GM18526 (cell line): ENCODE data around the gene CNOT6L.
A peak's percentile ranks its signal among the peaks of the same experiment; 100 is the strongest.

ENCODE experiments used
- POLR2A ChIP-seq: IDR thresholded peaks from 3 replicates; pipeline ENCODE4 v1.6.1; 2011; ENCODE audit not compliant: insufficient read length; ENCODE audit errors: extremely low read depth

Gene CNOT6L

DNA sequence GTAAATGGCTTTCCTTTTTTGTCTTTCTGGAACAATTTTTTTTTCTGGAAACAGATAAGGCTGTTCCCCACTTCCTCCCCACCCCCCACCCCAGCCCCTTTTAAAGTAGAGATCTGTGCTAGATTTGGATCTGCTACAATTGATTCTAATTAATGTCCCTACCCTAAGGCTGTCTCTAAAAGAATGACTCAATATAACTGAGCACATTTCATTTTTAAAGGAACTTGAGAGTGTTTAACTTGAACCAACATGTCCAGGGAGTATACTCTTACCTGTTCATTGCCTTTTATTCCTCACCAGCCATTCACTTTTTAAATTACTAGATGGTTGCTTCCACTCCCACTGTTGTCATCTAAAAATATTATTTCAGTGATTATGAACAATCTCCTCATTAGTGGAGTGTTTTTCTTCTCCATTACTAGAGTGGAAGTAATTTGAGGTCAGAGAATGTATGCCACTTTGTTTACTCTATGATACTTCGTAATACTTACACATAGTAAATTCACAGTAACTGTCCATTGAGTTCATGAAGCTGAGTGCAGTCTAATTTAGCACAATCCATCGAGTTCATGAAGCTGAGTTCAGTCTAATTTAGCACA, 14.1 kb upstream of the CNOT6L start:
- no peak for TF ChIP-seq POLR2A

DNA sequence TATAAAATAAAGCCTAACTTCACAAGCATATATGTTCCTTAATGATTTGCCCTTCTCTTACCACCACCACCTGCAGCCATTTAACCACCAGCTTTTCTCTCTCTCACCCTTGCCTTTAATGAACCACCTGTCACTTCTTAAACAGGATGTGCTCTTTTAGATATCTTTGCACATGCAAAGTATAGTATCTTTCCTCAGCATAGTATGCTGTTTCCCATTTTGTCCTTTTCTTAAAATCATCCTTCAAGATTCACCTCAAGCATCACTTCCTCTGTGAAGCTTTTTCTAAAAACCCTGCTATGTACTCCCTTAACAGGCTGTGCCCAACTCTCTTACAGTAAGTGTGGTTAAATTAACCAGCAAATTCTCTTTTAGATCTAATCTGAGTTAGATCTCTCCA, 8.2 kb upstream of the CNOT6L start:
- TF ChIP-seq POLR2A, result no peak

DNA sequence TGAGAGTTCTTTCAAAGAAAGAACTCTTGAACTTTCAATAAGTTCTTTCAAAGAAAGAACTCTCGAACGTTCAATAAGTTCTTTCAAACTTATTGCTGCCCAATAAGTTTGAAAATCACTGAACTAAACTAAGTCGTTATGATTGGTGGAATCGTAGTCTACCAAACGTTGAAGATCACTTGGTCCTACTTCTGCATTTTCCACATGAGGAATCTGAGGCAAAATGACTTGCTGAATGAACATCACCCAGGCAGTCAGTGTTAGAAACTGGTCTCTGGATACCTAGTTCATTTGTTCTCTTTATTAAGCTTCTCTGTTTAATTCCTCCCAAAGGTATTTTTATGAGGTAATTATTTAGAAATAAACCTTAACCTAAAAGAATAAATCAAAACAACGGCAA, 7.1 kb upstream of the CNOT6L start:
- no peak for TF ChIP-seq POLR2A

DNA sequence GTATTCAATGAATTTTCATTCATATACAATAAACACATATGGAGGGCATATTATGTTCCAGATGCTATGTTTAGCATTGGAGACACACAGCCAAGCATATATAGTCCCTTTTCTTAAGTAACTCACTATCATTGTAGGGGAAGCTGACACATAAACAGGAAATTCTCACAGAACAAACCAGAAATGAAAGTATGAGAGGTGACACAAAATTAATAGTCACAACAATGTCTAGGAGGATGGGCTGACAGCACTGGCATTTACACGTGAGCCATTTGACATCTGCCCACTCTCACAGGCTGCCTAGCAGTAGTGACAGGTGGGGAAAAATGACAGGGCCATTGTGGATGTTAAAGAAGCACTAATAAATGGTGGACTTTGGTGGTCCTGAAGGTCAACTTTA, 2.6 kb upstream of the CNOT6L start:
- TF ChIP-seq POLR2A, result no peak

DNA sequence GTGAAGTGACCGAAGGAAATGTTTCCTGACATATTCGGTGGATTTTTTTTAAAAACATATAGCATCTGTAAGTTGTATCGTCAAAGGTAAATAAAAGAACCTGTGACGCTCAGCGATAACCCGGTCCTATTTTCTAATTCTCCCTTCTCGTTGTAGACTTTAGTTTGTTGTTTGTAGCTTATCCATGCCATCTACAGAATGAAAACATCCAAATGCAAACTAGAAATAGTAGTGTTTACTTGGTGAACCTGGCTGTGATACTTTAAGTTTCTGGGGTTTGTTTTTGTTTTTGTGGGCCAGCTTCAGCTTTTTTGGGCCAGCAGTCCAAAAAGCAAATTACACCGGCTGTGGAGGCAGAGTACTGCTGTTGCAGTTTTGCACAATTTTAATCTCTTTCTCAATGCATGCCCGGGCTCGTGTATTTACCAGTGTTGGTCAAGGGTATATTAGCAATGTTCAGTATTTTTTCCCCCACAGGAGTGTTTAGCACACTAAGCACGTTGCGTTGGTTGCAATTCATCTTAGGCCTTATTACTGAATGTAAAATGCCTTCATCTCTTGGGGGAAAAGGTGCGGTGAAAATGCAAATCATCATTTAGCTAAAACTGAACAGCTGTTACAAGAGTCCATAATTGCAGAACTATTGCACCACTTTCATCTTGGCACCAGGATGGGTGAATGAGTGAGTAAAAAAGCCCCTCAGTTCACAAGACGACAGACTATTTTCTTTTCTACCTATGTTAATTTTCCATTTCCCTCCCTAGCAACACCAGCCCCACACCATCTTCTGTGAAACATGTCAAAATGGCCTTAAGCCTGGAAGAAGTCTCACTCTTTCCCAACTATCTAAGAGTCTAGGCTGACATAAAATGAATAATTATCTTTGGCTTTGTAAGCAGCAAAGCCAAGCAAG, 1.7 kb upstream of the CNOT6L start:
- no peak for TF ChIP-seq POLR2A

DNA sequence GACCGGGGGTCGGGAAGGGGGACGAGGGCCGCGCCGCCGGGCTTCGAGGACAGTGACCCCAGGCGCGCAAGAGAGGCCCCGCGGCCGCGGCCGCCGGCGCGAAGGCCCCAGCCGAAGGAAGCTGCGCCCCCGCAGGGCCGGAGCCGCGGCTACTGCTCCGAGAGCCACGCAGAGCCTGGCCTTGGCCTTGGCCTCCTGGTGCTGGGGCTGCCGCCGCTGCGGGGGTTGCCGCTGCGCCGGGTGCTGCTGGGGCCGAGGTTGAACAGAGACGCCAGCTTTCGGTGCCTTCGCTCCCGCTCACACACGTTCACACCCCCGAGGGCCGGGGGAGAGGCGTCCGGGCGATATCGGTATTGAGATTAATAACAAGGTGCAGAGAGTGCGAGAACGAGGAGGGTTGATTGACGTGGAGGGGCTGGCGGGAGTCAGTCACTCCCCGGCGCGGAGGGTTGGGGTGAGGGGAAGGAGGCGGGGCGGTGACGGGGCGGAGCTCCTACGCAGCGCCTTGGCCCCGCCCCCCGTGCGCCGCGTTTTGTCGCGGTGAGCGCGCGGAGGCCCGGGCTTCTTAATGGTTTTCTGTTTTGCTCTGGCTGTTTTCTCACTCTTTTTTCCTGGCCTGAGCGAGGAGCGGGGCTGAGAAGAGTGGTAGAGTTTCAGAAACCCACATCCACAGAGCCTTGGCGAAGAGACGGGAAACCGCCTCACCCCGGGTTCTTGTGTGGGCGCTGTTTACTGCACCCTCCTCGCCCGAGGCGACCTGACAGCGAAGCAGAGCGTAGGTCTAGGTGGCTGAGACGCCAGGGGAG, 878 bp upstream of the CNOT6L start:
- TF ChIP-seq POLR2A, result peak; percentile 46

DNA sequence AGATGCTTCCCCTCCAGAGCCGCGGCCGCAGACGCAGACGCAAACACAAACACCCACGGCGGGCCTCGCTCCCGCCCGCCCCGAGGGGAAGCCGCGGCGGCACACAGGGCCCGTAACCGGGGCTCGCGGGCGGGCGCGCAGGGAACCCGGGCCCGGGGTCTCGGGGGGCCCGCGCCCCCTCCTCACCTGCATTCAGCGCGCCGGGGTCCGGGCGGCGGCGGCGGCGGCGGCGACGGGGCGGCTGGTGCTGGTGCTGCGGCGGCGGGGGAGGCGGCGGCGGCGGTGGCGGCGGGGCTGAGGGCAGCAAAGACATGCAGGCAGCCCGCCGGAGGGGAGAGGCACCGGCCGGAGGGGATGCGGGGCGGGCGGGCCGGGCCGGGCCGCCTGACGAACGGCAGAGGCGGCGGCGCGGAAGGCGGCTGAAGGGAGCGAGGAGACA, 255 bp upstream of the CNOT6L start:
- TF ChIP-seq POLR2A, result no peak

DNA sequence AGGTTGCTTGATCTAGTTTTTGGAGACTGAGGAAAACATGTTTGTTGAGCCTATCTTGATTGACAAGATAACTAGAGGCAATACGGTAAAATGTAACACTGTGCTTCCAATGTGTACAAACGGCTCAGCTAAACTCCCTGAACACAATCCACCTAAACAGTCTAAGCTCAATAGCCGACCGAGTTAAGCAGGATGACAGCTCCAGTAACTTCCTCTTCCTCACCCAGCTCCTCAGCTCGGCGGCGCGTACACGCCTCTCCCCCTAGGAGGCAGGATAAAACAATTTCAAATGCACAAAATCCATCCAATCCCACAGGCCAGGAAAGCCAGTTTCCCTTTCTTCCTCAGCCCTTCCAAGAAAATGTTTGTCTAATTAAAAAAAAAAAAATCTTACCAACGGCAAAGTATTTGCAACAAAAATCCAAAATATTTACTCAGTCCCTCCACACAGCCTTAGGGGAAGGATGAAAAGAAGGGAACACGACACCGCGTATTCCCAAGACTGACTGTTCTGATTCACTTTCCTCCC, 1.0 kb downstream of the CNOT6L start:
- no peak for TF ChIP-seq POLR2A

DNA sequence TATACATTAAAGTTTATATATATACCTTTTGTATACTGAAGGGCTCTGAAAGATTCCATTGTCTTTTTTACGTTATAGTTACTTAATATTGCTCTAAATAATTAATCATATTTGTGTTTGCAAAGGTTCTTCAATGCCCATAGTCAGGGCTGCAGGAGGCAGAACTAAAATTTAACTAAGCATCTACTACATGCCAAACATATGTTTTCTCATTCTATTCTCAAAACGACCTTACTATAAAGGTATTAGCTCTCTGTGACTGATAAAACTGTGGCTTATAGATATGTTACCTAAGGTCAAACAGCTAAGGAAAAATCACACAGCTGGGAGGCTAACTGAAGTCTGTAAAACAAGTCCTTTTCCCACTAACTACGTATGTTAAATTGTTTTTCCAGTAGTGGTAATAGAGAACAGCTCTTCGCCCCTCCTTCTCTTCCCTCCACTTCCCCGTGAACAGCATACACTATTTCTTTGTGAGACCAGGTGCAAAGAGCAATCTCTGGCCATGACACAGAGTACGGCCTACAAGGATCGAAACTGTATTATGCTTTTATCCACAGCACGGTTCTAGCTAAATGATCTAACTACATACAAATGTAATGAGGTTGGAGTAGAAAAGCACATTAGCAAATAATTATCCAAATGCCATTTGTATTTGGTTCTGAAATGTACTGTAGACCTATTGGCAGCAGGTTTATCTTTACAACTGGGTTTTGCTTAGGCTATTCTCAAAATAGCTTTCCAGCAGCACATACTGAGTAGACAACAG, 1.7 kb downstream of the CNOT6L start:
- no peak for TF ChIP-seq POLR2A

DNA sequence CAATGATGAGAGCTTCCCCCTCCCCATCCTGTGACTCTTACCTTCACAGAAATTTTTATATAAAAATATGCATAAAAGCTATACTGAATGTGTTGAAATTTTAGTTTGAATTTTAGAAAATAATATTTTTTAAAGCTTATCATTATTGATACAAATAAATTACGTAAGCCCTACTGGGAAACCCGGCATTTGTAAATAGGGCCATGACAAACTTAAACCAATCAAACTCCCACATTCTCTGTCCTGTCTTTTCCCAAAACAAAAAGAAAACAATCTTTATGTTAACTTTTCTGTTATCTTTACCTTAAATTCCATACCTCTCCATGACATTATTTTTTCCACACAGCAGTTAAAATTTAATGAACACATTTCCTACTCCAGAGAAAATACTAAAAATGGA, 2.6 kb downstream of the CNOT6L start:
- TF ChIP-seq POLR2A, result no peak

DNA sequence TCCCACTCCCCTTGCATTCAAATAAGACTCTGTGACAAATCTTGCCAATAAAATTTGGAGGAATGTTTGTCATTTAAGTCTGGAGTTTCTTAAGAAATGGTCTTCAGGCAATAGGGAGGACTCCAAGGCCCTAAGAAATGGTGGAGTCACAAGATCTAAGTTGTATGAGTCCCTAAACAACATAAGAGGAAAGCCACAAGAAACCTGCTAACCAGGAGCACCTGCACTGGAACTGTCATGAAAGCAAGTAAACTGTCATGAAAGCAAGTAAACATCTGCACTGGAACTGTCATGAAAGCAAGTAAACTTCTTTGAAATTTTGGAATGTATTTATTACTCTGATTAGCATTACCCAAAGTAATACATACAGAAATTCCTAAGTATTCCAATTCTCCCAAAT, 3.5 kb downstream of the CNOT6L start:
- TF ChIP-seq POLR2A, result no peak

DNA sequence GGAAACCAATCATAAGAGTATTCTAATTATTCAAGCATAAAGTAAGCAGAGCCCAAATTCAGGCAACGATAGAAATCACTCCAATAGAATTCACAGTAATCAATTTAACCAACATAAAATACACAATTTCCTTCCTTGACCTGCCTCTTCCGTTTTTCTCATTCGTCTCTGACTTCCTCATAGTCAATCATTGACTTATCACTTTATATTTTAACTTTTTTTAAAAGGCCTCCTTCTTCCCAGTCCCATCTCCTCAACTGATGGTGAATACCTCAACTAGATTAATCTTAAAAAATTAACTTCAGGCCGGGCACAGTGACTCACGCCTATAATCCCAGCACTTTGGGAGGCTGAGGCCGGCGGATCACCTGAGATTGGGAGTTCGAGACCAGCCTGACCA, 13.3 kb downstream of the CNOT6L start:
- no peak for TF ChIP-seq POLR2A

DNA sequence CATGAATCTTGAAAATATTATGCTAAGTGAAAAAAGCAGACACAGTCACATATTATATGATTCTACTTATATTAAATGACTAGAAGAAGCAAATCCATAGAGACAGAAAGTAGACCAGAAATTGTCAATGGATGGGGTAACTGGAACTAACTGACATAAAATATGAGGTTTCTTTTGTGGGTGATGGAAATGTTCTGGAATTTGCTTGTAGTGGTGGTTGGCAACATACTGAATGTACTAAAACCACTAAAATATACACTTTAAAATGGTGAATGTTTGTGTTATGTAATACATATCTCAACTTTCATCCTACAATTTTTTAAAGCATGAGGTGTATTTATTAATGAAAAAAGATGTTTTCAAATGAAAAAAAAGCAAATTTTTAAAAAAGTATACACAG, 14.7 kb downstream of the CNOT6L start:
- TF ChIP-seq POLR2A, result no peak

DNA sequence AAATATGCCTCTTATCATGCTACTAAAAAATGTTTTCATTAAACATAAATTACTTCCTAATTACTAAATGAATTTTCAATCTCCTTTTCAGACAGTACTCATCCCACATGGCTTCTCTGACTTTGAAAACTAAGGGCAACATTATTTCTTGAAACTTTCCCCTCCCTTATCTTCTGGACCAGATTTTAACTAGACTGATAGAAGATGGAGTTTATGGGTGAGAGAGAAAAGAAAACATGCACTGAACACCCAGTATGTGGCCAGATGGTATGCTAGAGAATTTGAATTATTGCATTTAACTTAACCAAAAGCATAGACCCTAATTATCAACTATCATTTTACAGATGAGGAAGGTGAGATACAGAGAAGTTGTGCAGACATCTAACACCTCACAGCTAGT, 16.8 kb downstream of the CNOT6L start:
- TF ChIP-seq POLR2A, result no peak

DNA sequence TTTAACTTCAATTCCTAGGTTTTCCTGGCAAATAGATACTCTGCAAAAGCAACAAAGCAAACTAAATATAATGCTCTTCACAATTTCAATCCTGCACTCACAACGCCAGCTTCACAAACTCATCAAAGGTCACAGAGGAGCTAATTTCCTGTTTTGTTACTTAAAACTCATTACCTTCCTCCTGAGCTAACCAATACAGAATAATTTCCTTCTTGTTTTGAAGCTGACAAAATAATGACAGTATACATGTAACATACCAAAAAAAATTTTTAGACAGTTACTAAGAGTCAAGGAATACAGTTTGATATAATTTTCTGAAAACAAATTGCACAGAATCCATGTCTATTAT, 17.9 kb downstream of the CNOT6L start:
- TF ChIP-seq POLR2A, result no peak
